GM19043 (cell line): ENCODE measurements around the gene TOR1A.
"Not testable (repeated sequence)": the region's sequence is repeated elsewhere in the genome, so short reads cannot be mapped to it uniquely, and the experiment has no call there.

Experiments used
- ATAC-seq: cut with Tn5 transposase; IDR thresholded peaks from one replicate; pipeline ENCODE4 v1.9.1; 2021; ENCODE audit warnings: low read depth; ENCODE audit not compliant: unreplicated experiment

The TOR1A gene

DNA sequence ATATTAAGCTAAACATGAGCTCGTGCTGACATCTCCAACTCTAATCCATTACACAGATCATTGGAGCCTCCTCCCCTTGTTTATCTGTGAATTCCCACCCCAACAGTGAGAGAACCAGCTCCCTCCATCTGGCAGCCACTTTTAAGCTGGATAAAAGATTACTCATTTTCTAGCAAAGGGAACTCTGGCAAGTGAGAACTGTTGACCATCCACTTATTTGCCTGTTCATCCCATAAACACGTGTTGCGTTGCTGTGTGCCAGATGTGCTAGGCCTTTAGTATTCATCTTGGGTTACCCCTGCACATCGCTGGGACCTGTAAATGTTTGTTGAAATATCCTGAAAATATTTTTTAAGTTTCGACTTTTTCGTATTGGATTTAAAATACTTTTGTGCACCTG is 2.4 kb upstream of the TOR1A start:
- ATAC-seq: no peak

DNA sequence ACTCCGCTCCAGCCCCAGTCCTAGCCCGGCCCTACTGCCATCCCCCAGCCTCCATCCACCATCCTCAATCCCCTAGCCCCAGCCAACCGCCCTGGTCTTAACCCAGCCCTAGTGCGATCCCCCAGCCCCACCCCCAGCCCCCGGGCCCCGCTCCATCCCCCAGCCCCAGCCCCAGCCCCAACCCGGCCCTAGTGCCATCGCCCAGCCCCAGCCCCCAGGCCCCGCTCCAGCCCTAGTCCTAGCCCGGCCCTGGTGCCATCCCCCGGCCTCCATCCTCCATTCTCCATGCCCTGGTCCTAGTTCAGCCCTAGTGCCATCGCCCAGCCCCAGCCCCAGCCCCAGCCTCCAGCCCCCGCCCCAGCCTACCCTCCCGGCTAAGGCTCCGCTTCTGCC is 398 bp downstream of the TOR1A start:
- no peak for ATAC-seq

- no peak for ATAC-seq
Measured at GRCh38 chr9:129822898-129823541, 916 bp downstream of the TOR1A start.

- no peak for ATAC-seq
Measured at GRCh38 chr9:129816501-129817435, 7.2 kb downstream of the TOR1A start.

DNA sequence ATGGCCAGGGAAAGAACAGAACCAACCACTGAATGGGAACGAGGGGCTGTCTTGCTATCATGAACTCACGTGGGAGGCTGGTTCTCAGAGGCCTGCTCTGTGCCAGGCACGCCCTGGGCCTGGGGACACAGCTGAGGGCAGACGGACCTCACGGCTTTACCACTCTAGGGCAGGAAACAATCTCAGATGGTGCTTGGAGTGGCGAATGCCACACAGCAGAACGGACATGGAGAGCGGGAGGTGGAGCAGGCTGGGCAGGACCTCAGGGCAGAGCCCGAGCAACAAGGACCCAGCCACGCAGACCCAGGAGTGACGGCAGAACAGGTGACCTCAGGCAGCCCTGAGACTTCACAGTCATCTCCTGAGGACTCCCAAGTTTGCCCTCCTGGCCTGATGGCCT is 8.7 kb downstream of the TOR1A start:
- no peak for ATAC-seq

DNA sequence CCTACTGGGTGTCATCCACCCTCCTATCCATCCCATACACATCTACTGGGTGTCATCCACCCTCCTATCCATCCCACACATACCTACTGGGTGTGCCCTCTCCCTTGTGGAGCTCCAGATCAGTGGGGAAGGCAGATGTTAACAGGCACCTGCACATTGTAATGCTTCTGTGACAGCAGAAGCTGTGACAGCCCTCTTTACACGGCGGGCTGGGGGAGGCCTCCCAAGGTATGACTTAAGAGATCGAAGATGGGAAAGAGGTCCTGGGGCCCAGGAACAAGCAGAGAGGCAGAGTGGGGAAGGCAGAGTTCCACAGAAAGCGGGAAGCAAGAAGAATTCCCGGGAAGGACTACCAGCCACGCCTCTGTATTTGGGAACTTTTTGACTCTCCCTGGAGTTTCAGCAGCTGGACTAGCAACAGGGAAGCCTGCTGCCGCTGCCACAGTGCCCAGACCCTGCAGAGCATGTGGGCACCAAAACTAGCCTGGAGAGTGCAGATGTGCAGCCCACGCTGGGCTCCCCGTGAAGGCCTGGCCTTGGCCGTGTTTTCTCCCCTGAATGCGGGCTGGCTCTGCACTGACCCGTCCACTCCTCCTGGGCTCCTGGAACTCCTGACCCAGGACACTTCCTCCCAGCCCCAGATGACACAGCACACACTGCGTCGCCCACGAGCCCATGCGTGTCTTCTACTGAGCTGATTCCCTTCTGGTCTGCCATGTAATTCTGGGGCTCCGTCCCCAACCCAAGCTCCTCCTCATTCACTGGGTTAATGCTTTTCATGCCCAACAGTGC is 9.3 kb downstream of the TOR1A start:
- ATAC-seq: no peak

- ATAC-seq: no peak
Measured at GRCh38 chr9:129813661-129814060, 10.3 kb downstream of the TOR1A start.

- ATAC-seq: no peak
Measured at GRCh38 chr9:129812385-129812784, 11.6 kb downstream of the TOR1A start.

GRCh38 chr9:129811967-129812363 is 12.0 kb downstream of the TOR1A start:
- no peak for ATAC-seq

DNA sequence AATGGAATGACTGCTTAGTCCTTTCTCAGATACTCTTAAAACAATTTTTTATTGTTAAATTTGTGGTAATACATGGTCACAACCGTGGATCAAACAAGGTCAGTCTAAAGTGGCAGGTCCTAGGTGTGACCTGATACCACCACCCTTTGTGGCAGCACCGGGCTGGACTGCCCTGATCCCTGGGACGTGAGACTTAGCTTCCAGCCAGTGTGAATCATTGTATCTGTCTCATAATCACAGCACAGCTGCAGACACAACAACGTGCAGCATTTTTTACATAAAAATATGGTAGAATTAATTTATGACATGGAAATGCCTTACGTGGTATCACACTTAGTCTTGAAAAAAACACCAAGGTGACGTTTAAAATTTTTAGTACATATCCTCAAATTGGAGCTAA is 13.1 kb downstream of the TOR1A start:
- ATAC-seq: no peak

GRCh38 chr9:129810116-129810515 is 13.8 kb downstream of the TOR1A start:
- ATAC-seq: no peak

DNA sequence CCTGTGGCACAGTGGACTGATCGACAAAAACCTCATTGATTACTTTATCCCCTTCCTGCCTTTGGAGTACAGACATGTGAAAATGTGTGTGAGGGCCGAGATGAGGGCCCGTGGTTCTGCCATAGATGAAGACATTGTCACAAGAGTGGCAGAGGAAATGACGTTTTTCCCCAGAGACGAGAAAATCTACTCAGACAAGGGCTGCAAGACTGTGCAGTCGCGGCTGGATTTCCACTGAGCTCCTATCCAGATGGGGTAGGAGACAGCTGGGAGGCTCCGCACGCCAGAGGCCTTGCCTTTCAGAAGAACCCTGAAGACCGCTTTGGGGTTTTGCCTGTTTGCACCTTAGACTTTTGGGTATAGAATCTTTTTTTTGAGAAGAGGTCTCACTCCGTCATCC is 14.6 kb downstream of the TOR1A start:
- no peak for ATAC-seq

GRCh38 chr9:129806061-129806460 is 17.9 kb downstream of the TOR1A start:
- ATAC-seq: no peak

DNA sequence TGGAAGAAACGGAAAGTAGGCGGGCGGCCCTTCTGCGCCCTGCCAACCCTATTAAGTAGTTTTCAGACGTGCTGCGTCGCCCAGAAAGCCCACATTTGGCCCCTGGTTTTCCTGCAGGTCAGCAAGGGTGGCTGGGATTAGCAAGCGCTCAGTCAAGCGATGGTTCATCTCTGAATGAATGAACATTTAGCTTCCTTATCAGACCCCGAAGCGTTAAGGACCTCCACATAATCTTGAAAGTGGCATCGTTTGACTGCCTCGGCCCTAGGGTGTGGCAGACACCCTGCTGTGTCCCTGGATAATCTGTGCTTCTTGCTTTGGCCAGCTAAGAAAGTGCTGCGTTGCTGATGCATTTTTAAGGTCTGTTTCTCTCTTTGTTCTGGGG is 20.3 kb downstream of the TOR1A start:
- no peak for ATAC-seq

- peak; percentile 89 for ATAC-seq
Measured at GRCh38 chr9:129802833-129803675, 20.9 kb downstream of the TOR1A start, which contains the start of gene TOR1B. Gene TOR1B, plus strand, starts transcription at chr9:129803184. Its CDS starts 29 bp downstream, at chr9:129803213.

DNA sequence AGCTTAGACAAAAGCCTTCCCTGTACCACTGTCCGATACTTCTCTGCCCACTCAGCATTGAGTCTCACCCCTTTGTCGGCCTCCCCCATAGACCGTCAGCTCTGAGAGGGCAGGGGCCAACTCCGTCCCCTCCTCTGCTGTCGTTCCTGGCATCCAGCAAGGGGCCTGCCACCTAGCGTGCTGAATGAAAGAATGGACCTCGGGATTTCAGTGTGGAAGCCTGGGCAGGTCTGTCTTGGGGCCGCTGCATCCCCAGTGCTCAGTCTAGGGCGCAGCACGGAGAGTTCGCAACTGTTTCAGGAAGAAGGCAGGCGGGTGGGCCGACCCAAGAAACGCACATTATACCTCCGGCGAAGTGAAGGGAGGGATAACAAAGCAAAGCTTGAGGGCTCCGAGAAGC is 22.4 kb downstream of the TOR1A start:
- ATAC-seq: no peak

DNA sequence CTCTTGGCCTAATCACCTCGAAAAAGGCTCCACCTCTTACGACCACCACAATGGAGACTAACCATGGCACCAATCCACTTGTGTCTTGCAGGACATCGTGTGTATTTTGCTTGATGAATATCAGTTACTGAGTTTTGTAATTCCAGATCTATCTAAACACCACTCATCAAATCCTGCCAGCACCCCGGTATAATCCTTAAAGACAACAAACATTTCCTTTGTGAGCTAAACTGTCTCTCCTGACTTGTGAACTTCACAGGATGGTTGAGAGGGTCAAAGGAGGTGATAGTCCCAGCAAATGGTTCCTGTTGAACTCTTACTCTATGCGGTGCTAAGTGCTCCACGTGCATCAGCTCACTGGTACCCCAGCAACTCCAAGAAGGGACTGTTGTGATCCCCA is 25.0 kb downstream of the TOR1A start:
- no peak for ATAC-seq

DNA sequence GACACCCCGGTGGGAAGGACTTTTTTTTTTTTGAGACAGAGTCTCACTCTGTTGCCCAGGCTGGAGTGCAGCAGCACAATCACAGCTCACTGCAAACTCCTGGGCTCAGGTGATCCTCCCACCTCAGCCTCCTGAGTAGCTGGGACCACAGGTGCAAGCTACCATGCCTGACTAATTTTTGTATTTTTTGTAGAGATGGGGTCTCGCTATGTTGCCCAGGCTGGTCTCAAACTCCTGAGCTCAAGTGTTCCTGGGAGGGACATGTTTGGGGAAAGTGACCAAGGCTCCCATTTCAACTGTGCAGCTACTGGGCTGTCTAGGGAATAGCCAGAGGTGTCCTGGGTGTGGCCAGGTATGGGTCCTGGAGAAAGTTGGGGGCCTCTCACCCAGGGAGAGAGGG is 27.9 kb downstream of the TOR1A start:
- ATAC-seq: not testable (repeated sequence)

DNA sequence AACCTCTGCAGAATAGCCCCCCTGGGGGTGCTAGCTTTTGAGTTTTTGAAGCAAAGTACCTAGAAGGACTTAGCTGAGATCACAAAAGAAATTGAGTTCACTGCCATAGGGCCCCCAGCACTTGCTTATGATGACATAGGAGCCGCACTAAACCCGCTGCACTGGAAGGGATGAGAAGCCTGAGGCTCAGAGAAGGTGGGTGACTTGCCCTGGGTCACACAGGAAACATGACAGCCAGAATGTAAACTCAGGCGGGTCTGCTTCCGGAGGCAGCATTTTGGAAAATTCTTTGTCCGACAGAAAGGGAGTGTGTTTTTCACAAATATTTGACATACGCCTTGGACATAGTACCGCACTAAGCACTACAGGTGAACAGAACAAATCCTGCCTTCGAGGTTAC is 29.4 kb downstream of the TOR1A start:
- ATAC-seq: no peak

- ATAC-seq: no peak
Measured at GRCh38 chr9:129786481-129786880, 37.5 kb downstream of the TOR1A start.
